Smooth muscle cell (in vitro differentiated cells): ENCODE data around the gene SSR2. TPM values are rescaled to one million over a fixed set of nuclear protein-coding genes. Genes with fewer than 3 reads are reported as not detected.
A peak's percentile ranks its signal among the peaks of the same experiment; 100 is the strongest.
"Not testable (repeated sequence)": the region's sequence is repeated elsewhere in the genome, so short reads cannot be mapped to it uniquely, and the experiment has no call there.

Source experiments
- DNase-seq: peaks from one replicate; lab custom pipeline; 2025; ENCODE audit not compliant: unreplicated experiment; lab: John Stamatoyannopoulos, UW
- H2AFZ ChIP-seq: fragments of 200-600 bp; sonication (generic); 2 replicates; pipeline ENCODE4 v1.6.0; 2016; ENCODE audit warnings: antibody characterized with exemption, low read depth, mild to moderate bottlenecking
- H3F3A ChIP-seq: fragments of 200-600 bp; sonication (generic); 2 replicates; pipeline ENCODE4 v1.6.0; 2017; ENCODE audit warnings: antibody characterized with exemption, low read depth
- H3K27ac ChIP-seq: fragments of 200-600 bp; sonication (generic); 2 replicates; pipeline ENCODE4 v1.5.1; 2016; ENCODE audit warnings: low read depth, mild to moderate bottlenecking
- H3K27me3 ChIP-seq: fragments of 200-600 bp; sonication (generic); 2 replicates; pipeline ENCODE4 v1.6.1; 2016; ENCODE audit warnings: low read depth, mild to moderate bottlenecking
- H3K36me3 ChIP-seq: fragments of 200-600 bp; sonication (generic); 2 replicates; pipeline ENCODE4 v1.5.1; 2016; ENCODE audit warnings: low read depth
- H3K4me1 ChIP-seq: fragments of 200-600 bp; sonication (generic); 2 replicates; pipeline ENCODE4 v1.5.1; 2016; ENCODE audit warnings: low read depth
- H3K4me2 ChIP-seq: fragments of 200-600 bp; sonication (generic); 2 replicates; pipeline ENCODE4 v1.6.0; 2016; ENCODE audit warnings: mild to moderate bottlenecking
- H3K4me3 ChIP-seq: fragments of 200-600 bp; sonication (generic); 2 replicates; pipeline ENCODE4 v1.5.1; 2016; ENCODE audit warnings: mild to moderate bottlenecking
- H3K79me2 ChIP-seq: fragments of 200-600 bp; sonication (generic); 2 replicates; pipeline ENCODE4 v1.6.0; 2016; ENCODE audit warnings: low read depth, mild to moderate bottlenecking
- H3K9ac ChIP-seq: fragments of 200-600 bp; sonication (generic); 2 replicates; pipeline ENCODE4 v1.6.0; 2016; ENCODE audit warnings: low read depth
- H3K9me3 ChIP-seq: fragments of 200-600 bp; sonication (generic); replicated peaks from 2 replicates; pipeline ENCODE4 v1.5.1; 2016; ENCODE audit warnings: low read depth
- H4K20me1 ChIP-seq: fragments of 200-600 bp; sonication (generic); 2 replicates; pipeline ENCODE4 v1.6.0; 2016; ENCODE audit warnings: low read depth
- CTCF ChIP-seq: fragments of 200-600 bp; sonication (generic); IDR thresholded peaks from 2 replicates; pipeline ENCODE4 v1.5.1; 2017; ENCODE audit warnings: borderline replicate concordance, mild to moderate bottlenecking, antibody characterized with exemption; ENCODE audit not compliant: insufficient read depth, poor library complexity, severe bottlenecking
- WGBS: methylation state at CpG from one replicate; pipeline ENCODE4 v1.1.7; 2016; ENCODE audit warnings: low lambda C conversion rate; 5-methylcytosine and 5-hydroxymethylcytosine counted together
- polyA plus RNA-seq: library from polyadenylated mRNA; unstranded; fragments of >200 nt; fragmentation: Nextera tagmentation; extraction: Ambion mirVana; gene quantifications from 2 replicates; pipeline ENCODE4 v1.2.1, GENCODE V29; 2016
- total RNA-seq: library from RNA; depleted of rRNA; stranded (reverse); fragments of >200 nt; gene quantifications from 2 replicates; pipeline ENCODE4 v1.2.3, GENCODE V29; 2014

Gene SSR2
- total and polyA plus RNA-seq, 2 experiments from 2014 or later, result 447 to 457 TPM

- H3K27me3 ChIP-seq, result no peaks in the 10 kb centered on the region
- no peak overlapping the region for H3K4me3 ChIP-seq
- H3K9me3 ChIP-seq, result no peaks in the 10 kb centered on the region
- H3K79me2 ChIP-seq, result no peaks in the 10 kb centered on the region
- H3K36me3 ChIP-seq, result no peaks in the 10 kb centered on the region
- H3F3A ChIP-seq, result no peaks in the 10 kb centered on the region
- no peak overlapping the region for H2AFZ ChIP-seq
- WGBS, result 93% methylated on average over 3 of the region's 3 CpGs
- no peak for TF ChIP-seq CTCF
- H3K4me2 ChIP-seq, result no peak overlapping the region
- H4K20me1 ChIP-seq, result no peaks in the 10 kb centered on the region
- no peaks in the 10 kb centered on the region for H3K4me1 ChIP-seq
- no peak overlapping the region for H3K9ac ChIP-seq
- no peak for DNase-seq
- H3K27ac ChIP-seq, result no peak overlapping the region
Measured at GRCh38 chr1:155993595-155993994, 27.2 kb downstream of the SSR2 start.

- Histone ChIP-seq H2AFZ (no peak overlapping the region), H3K4me1 (no peaks in the 10 kb centered on the region)
- 92% methylated on average over 6 of the region's 6 CpGs for WGBS
Measured at GRCh38 chr1:155990005-155990739, 30.6 kb downstream of the SSR2 start.

GRCh38 chr1:155989242-155990004, 31.3 kb downstream of the SSR2 start:
- Histone ChIP-seq H2AFZ (peak overlapping the region; percentile 50), H3K27ac (no peak overlapping the region), H3K4me2 (no peak overlapping the region), H3K4me1 (peaks cover 3% of the 10 kb centered on the region), H3K27me3 (no peaks in the 10 kb centered on the region), H3F3A (no peaks in the 10 kb centered on the region), H3K9me3 (no peaks in the 10 kb centered on the region), H3K79me2 (no peaks in the 10 kb centered on the region), H3K9ac (no peak overlapping the region), H3K4me3 (no peak overlapping the region), H4K20me1 (no peaks in the 10 kb centered on the region), H3K36me3 (no peaks in the 10 kb centered on the region)
- peak; percentile 35 for DNase-seq
- WGBS, result 49% methylated on average over 9 of the region's 9 CpGs
- TF ChIP-seq CTCF, result peak; percentile 96

More at GRCh38 chr1:155990005-155990739, 30.6 kb downstream of the SSR2 start:
- TF ChIP-seq CTCF, result no peak
- Histone ChIP-seq H3K9ac (no peak overlapping the region), H3K36me3 (no peaks in the 10 kb centered on the region), H3K27me3 (no peaks in the 10 kb centered on the region), H3K9me3 (no peaks in the 10 kb centered on the region), H3F3A (no peaks in the 10 kb centered on the region), H3K4me2 (no peak overlapping the region), H3K4me3 (no peak overlapping the region), H3K27ac (no peak overlapping the region), H4K20me1 (no peaks in the 10 kb centered on the region), H3K79me2 (no peaks in the 10 kb centered on the region)
- no peak for DNase-seq

GRCh38 chr1:155984903-155985645, 35.7 kb downstream of the SSR2 start:
- not testable (repeated sequence) for H3K9ac ChIP-seq, H3K27ac ChIP-seq, H3K4me3 ChIP-seq, H3K4me2 ChIP-seq, H3K27me3 ChIP-seq, H3K9me3 ChIP-seq, H2AFZ ChIP-seq, H4K20me1 ChIP-seq, DNase-seq, H3K36me3 ChIP-seq
- peaks cover 22% of the 10 kb centered on the region for H3K79me2 ChIP-seq
- WGBS, result 95% methylated on average over 11 of the region's 11 CpGs
- peaks cover 22% of the 10 kb centered on the region for H3F3A ChIP-seq
- H3K4me1 ChIP-seq, result peaks cover 27% of the 10 kb centered on the region
